ENCODE results near the gene LRRC4C.

The LRRC4C gene

GRCh38 chr11:40227730-40228129, 1231.7 kb downstream of the LRRC4C start:
- H3F3A ChIP-seq (ENCODE audit: insufficient read depth, low read length): no peaks in the 10 kb centered on the region
- H4K20me1 ChIP-seq (ENCODE audit: insufficient read depth, low read length): no peaks in the 10 kb centered on the region
- no peak overlapping the region for H3K4me3 ChIP-seq (ENCODE audit: low read depth, low read length, poor library complexity, severe bottlenecking)
- no peaks in the 10 kb centered on the region for H3K9me3 ChIP-seq (ENCODE audit: low read length)
- H3K9me2 ChIP-seq (ENCODE audit: low read depth, low read length): no peaks in the 10 kb centered on the region
- H2AFZ ChIP-seq (ENCODE audit: low read length): no peak overlapping the region
- no peak overlapping the region for H3K27ac ChIP-seq (ENCODE audit: low read depth, low read length, poor library complexity, severe bottlenecking)
- TF ChIP-seq CTCF (IDR thresholded peaks at IDR 0.05; ENCODE audit: low read length): no peak
- TF ChIP-seq EZH2 (IDR thresholded peaks at IDR 0.05; ENCODE audit: borderline replicate concordance, low read length): no peak
- H3K4me2 ChIP-seq (ENCODE audit: low read length): no peak overlapping the region
- H3K79me2 ChIP-seq (ENCODE audit: insufficient read depth, low read length): no peaks in the 10 kb centered on the region
- H3K9ac ChIP-seq (ENCODE audit: low read length): no peak overlapping the region
- H3K4me1 ChIP-seq (ENCODE audit: insufficient read depth, low read length, severe bottlenecking): no peaks in the 10 kb centered on the region
- H3K27me3 ChIP-seq (ENCODE audit: insufficient read depth, low read length): no peaks in the 10 kb centered on the region
- no peaks in the 10 kb centered on the region for H3K36me3 ChIP-seq (ENCODE audit: insufficient read depth, low read length)

DNA sequence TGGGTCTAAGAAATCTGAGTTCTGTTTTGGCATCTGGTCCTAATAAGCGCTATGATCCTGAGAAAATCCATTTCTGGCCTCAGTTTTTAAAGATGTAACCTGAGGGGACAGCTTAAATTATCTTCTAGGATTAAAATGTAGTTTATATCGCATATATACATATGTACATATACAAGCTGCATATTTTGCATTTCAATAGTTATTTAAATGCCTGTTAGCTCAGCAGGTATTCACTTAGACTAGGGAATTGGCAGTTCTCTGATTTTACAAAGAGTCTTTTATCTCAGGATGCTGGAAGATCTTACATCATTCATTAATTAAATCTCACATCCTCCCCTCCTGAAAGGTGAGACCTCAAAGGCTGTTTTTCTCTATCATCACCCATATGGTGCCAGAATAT, 1232.8 kb downstream of the LRRC4C start:
- no peaks in the 10 kb centered on the region for H3K9me3 ChIP-seq (ENCODE audit: low read length)
- H3K79me2 ChIP-seq (ENCODE audit: insufficient read depth, low read length): no peaks in the 10 kb centered on the region
- TF ChIP-seq CTCF (IDR thresholded peaks at IDR 0.05; ENCODE audit: low read length): no peak
- TF ChIP-seq EZH2 (IDR thresholded peaks at IDR 0.05; ENCODE audit: borderline replicate concordance, low read length): no peak
- H2AFZ ChIP-seq (ENCODE audit: low read length): no peak overlapping the region
- no peaks in the 10 kb centered on the region for H3K4me1 ChIP-seq (ENCODE audit: insufficient read depth, low read length, severe bottlenecking)
- H3K9me2 ChIP-seq (ENCODE audit: low read depth, low read length): no peaks in the 10 kb centered on the region
- no peak overlapping the region for H3K9ac ChIP-seq (ENCODE audit: low read length)
- no peak overlapping the region for H3K4me3 ChIP-seq (ENCODE audit: low read depth, low read length, poor library complexity, severe bottlenecking)
- no peaks in the 10 kb centered on the region for H3F3A ChIP-seq (ENCODE audit: insufficient read depth, low read length)
- H4K20me1 ChIP-seq (ENCODE audit: insufficient read depth, low read length): no peaks in the 10 kb centered on the region
- no peak overlapping the region for H3K27ac ChIP-seq (ENCODE audit: low read depth, low read length, poor library complexity, severe bottlenecking)
- no peaks in the 10 kb centered on the region for H3K36me3 ChIP-seq (ENCODE audit: insufficient read depth, low read length)
- H3K27me3 ChIP-seq (ENCODE audit: insufficient read depth, low read length): no peaks in the 10 kb centered on the region
- no peak overlapping the region for H3K4me2 ChIP-seq (ENCODE audit: low read length)

DNA sequence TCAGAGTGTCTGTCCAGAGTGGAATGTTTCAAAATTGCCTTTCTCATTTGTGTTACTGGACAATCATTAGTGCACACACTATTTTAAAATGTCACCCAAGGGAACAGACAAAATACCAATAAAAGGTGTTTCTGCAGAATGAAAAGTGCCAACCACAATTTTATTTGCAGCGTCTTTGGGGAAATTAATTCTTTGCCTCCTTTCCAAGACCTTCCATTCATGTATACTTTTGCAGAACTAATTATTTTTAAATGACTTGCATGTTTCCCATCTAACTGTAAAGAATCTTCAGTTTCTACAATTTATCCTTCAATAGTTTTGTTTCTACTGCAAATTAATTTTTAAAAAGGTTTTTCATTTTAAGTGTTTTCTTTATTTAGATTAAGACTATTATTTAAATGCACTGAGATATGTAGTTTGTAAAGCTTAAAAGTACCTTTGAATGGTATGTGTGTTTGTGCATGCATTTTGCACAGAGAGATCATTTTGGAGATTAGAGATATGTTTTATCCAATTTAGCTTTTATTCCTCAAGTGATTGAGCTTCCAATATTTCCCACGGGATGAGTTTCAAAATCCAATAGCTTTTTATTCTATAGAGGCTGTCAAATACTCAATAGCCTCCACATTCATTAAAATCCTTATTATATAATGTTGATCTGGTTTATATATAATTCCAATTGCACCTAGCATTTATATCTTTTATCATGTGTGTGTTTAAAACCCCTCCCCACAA, 1235.7 kb downstream of the LRRC4C start:
- H3F3A ChIP-seq (ENCODE audit: insufficient read depth, low read length): no peaks in the 10 kb centered on the region

More for the DNA sequence above, 1235.7 kb downstream of the LRRC4C start:
- TF ChIP-seq CTCF (IDR thresholded peaks at IDR 0.05; ENCODE audit: low read length) (no peak), EZH2 (IDR thresholded peaks at IDR 0.05; ENCODE audit: borderline replicate concordance, low read length) (no peak)
- no peaks in the 10 kb centered on the region for H3K27me3 ChIP-seq (ENCODE audit: insufficient read depth, low read length)
- H3K4me1 ChIP-seq (ENCODE audit: insufficient read depth, low read length, severe bottlenecking): no peaks in the 10 kb centered on the region
- H3K36me3 ChIP-seq (ENCODE audit: insufficient read depth, low read length): no peaks in the 10 kb centered on the region
- H3K4me2 ChIP-seq (ENCODE audit: low read length): no peak overlapping the region
- no peak overlapping the region for H3K27ac ChIP-seq (ENCODE audit: low read depth, low read length, poor library complexity, severe bottlenecking)
- H4K20me1 ChIP-seq (ENCODE audit: insufficient read depth, low read length): no peaks in the 10 kb centered on the region
- no peak overlapping the region for H2AFZ ChIP-seq (ENCODE audit: low read length)
- H3K9ac ChIP-seq (ENCODE audit: low read length): no peak overlapping the region
- no peak overlapping the region for H3K4me3 ChIP-seq (ENCODE audit: low read depth, low read length, poor library complexity, severe bottlenecking)
- H3K9me3 ChIP-seq (ENCODE audit: low read length): no peaks in the 10 kb centered on the region
- H3K9me2 ChIP-seq (ENCODE audit: low read depth, low read length): no peaks in the 10 kb centered on the region
- H3K79me2 ChIP-seq (ENCODE audit: insufficient read depth, low read length): no peaks in the 10 kb centered on the region

All from OCI-LY1 (cell line).